ENCODE measurements around the gene GPR156. TPM values are rescaled to one million over a fixed set of nuclear protein-coding genes. Genes with fewer than 3 reads are reported as not detected.
"Not testable (repeated sequence)": the region's sequence is repeated elsewhere in the genome, so short reads cannot be mapped to it uniquely, and the experiment has no call there.

Gene GPR156
- polyA plus RNA-seq, 1 experiment, result 0.44 TPM

DNA sequence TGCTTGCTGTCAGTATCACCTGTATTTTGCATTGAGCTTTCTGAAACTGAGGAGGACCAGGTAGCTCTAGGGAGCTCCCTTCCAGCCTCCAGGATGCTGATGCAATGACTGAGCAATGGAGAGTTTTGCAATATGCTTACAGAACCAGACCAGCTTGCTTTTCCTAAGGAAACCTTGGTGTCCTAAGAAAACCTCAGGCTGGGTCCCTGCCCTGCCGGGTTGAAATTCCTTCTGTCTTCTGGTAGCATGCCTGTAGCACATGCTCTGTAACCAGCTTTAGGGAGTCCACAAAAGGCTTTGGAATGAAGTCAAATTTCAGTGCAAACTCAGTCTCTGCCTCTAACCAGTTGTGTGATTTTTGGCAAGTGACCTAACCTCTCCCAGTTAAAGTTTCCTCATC, 125.0 kb downstream of the GPR156 start:
- no peaks in the 10 kb centered on the region for H3K36me3 ChIP-seq (ENCODE audit: control insufficient read depth, insufficient read depth, low read length)
- POLR2A ChIA-PET, result interaction anchor here (0.5 to 1.7 kb wide), 3 partner anchors 15 to 65 kb away, joined by 5 to 25 read pairs (median 5); no protein-coding TSS in a partner anchor
- peak; percentile 100 for DNase-seq (ENCODE audit: low read depth)
- CTCF ChIA-PET, result interaction anchor here (1.2 to 2.6 kb wide), 5 partner anchors 10 to 65 kb away, joined by 3 to 10 read pairs (median 4); no protein-coding TSS in a partner anchor
- TF ChIP-seq, protein P1, sequence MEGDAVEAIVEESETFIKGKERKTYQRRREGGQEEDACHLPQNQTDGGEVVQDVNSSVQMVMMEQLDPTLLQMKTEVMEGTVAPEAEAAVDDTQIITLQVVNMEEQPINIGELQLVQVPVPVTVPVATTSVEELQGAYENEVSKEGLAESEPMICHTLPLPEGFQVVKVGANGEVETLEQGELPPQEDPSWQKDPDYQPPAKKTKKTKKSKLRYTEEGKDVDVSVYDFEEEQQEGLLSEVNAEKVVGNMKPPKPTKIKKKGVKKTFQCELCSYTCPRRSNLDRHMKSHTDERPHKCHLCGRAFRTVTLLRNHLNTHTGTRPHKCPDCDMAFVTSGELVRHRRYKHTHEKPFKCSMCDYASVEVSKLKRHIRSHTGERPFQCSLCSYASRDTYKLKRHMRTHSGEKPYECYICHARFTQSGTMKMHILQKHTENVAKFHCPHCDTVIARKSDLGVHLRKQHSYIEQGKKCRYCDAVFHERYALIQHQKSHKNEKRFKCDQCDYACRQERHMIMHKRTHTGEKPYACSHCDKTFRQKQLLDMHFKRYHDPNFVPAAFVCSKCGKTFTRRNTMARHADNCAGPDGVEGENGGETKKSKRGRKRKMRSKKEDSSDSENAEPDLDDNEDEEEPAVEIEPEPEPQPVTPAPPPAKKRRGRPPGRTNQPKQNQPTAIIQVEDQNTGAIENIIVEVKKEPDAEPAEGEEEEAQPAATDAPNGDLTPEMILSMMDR (IDR thresholded peaks at IDR 0.05; ENCODE audit: insufficient read depth, low read depth, low read length), result no peak
- no peak overlapping the region for H3K4me3 ChIP-seq (ENCODE audit: low read depth, low read length)
- H3K27me3 ChIP-seq (ENCODE audit: control insufficient read depth, insufficient read depth, low read length), result no peaks in the 10 kb centered on the region

DNA sequence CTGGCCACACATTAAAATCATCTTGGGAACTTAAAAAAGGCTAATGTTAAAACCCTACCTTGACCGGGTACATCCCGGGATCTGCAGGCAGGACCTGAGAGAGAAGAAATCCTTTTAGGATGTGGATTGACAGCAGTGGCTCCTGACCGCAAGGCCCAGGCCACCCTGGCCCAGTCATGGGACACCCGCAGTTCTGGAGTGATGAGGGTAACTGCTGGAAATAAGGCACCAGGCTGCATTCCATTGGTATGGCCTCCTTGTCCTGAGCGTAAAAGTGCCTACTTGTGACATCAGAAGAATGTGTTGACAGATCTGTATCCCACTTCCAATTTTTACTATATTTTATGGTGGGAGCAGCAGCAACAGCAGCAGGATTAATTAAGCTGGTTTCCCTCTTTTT, 127.3 kb downstream of the GPR156 start:
- Histone ChIP-seq H3K4me3 (ENCODE audit: low read depth, low read length) (no peak overlapping the region), H3K36me3 (ENCODE audit: control insufficient read depth, insufficient read depth, low read length) (no peaks in the 10 kb centered on the region), H3K27me3 (ENCODE audit: control insufficient read depth, insufficient read depth, low read length) (no peaks in the 10 kb centered on the region)
- TF ChIP-seq, protein P1 (IDR thresholded peaks at IDR 0.05; ENCODE audit: insufficient read depth, low read depth, low read length), result no peak
- no peak for DNase-seq (ENCODE audit: low read depth)
- ChIA-PET CTCF (no interaction called here), POLR2A (no interaction called here)

GRCh38 chr3:120157113-120157512, 127.9 kb downstream of the GPR156 start:
- Histone ChIP-seq H3K4me3 (ENCODE audit: low read depth, low read length) (no peak overlapping the region), H3K27me3 (ENCODE audit: control insufficient read depth, insufficient read depth, low read length) (no peaks in the 10 kb centered on the region), H3K36me3 (ENCODE audit: control insufficient read depth, insufficient read depth, low read length) (no peaks in the 10 kb centered on the region)
- TF ChIP-seq, protein P1 (IDR thresholded peaks at IDR 0.05; ENCODE audit: insufficient read depth, low read depth, low read length), result no peak
- ChIA-PET POLR2A (no interaction called here), CTCF (no interaction called here)
- no peak for DNase-seq (ENCODE audit: low read depth)

- H3K4me3 ChIP-seq (ENCODE audit: low read depth, low read length), result no peak overlapping the region
- no peaks in the 10 kb centered on the region for H3K36me3 ChIP-seq (ENCODE audit: control insufficient read depth, insufficient read depth, low read length)
- TF ChIP-seq, protein P1 (IDR thresholded peaks at IDR 0.05; ENCODE audit: insufficient read depth, low read depth, low read length), result no peak
- ChIA-PET CTCF (no interaction called here), POLR2A (no interaction called here)
- no peak for DNase-seq (ENCODE audit: low read depth)
- no peaks in the 10 kb centered on the region for H3K27me3 ChIP-seq (ENCODE audit: control insufficient read depth, insufficient read depth, low read length)
Observed at GRCh38 chr3:120156699-120157098, 128.3 kb downstream of the GPR156 start.

DNA sequence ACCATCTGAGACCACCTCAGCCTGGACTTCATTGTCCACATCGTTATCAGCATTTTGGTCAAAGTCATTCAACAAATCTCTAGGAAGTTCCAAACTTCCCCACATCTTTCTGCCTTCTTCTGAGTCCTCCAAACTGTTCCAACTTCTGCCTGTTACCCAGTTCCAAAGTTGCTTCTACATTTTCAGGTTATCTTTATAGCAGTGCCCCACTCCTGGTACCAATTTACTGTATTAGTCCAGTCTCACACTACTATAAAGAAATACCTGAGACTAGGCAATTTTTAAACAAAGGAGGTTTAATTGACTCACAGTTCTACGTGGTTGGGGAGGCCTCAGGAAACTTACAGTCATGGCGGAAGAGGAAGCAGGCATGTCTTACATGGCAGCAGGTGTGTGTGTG, 129.3 kb downstream of the GPR156 start:
- CTCF ChIA-PET; H3K36me3 ChIP-seq (ENCODE audit: control insufficient read depth, insufficient read depth, low read length); H3K4me3 ChIP-seq (ENCODE audit: low read depth, low read length); H3K27me3 ChIP-seq (ENCODE audit: control insufficient read depth, insufficient read depth, low read length); DNase-seq (ENCODE audit: low read depth); POLR2A ChIA-PET: not testable (repeated sequence)

GRCh38 chr3:120155108-120155507, 129.9 kb downstream of the GPR156 start:
- ChIA-PET POLR2A (no interaction called here), CTCF (no interaction called here)
- TF ChIP-seq, protein P1 (IDR thresholded peaks at IDR 0.05; ENCODE audit: insufficient read depth, low read depth, low read length), result no peak
- DNase-seq (ENCODE audit: low read depth), result no peak
- no peak overlapping the region for H3K4me3 ChIP-seq (ENCODE audit: low read depth, low read length)
- H3K36me3 ChIP-seq (ENCODE audit: control insufficient read depth, insufficient read depth, low read length), result no peaks in the 10 kb centered on the region
- H3K27me3 ChIP-seq (ENCODE audit: control insufficient read depth, insufficient read depth, low read length), result no peaks in the 10 kb centered on the region
